Natural killer cell (primary cell): ENCODE measurements around the gene GCH1. TPM values are rescaled to one million over a fixed set of nuclear protein-coding genes. Genes with fewer than 3 reads are reported as not detected.

Experiments
- ATAC-seq, 3 donors: fragments of 150-1000 bp in 2 of 3; fragments of 200-7000 bp in 1 of 3; cut with Tn5 transposase; 1 replicate in 1 of 3; 2 replicates in 2 of 3; pipeline ENCODE4 v1.10.0; 2021; ENCODE audit warnings: mild to moderate bottlenecking in 2 of 3, moderate library complexity in 2 of 3
- DNase-seq, 2 donors: peaks; one replicate each; pipeline versions ENCODE4 v3.0.0 to v3.0.0-alpha.2; 2013 to 2021; ENCODE audit warnings: mixed read lengths in 1 of 2
- H3K27ac ChIP-seq: one replicate; pipeline ENCODE4 v1.5.1; 2013; ENCODE audit warnings: mild to moderate bottlenecking, low read length
- H3K27me3 ChIP-seq: one replicate; pipeline ENCODE4 v1.6.1; 2013; ENCODE audit warnings: low read length; ENCODE audit not compliant: control insufficient read depth, insufficient read depth
- H3K36me3 ChIP-seq: one replicate; pipeline ENCODE4 v1.6.1; 2013; ENCODE audit warnings: low read length; ENCODE audit not compliant: control insufficient read depth, insufficient read depth
- H3K4me1 ChIP-seq: one replicate; pipeline ENCODE4 v1.6.1; 2013; ENCODE audit warnings: low read length; ENCODE audit not compliant: control insufficient read depth, insufficient read depth
- H3K4me3 ChIP-seq: one replicate; pipeline ENCODE4 v1.5.1; 2013; ENCODE audit warnings: low read length
- H3K9me3 ChIP-seq: one replicate; pipeline ENCODE4 v1.6.1; 2013; ENCODE audit warnings: low read length; ENCODE audit not compliant: control insufficient read depth, insufficient read depth
- H3K27ac Mint-ChIP-seq, 2 donors: one replicate each; pipeline ENCODE4 v1.8.0; 2022; ENCODE audit warnings: mild to moderate bottlenecking in 2 of 2, mixed read lengths in 2 of 2, moderate library complexity in 1 of 2
- H3K27me3 Mint-ChIP-seq, 2 donors: one replicate each; pipeline ENCODE4 v1.8.0; 2022; ENCODE audit warnings: low read depth in 2 of 2, mixed read lengths in 2 of 2
- H3K36me3 Mint-ChIP-seq: one replicate; pipeline ENCODE4 v1.8.0; 2022; ENCODE audit warnings: mixed read lengths
- H3K4me1 Mint-ChIP-seq, 2 donors: one replicate each; pipeline ENCODE4 v1.8.0; 2022; ENCODE audit warnings: mixed read lengths in 2 of 2
- H3K4me3 Mint-ChIP-seq: one replicate; pipeline ENCODE4 v1.8.0; 2022; ENCODE audit warnings: mild to moderate bottlenecking, moderate library complexity, mixed read lengths
- H3K9me3 Mint-ChIP-seq, 2 donors: one replicate each; pipeline ENCODE4 v1.8.0; 2022; ENCODE audit warnings: mixed read lengths in 2 of 2
- CTCF ChIP-seq: fragments of 200-600 bp; IDR thresholded peaks from one replicate; pipeline ENCODE4 v1.8.0; 2022; ENCODE audit warnings: antibody characterized with exemption
- WGBS: methylation state at CpG from one replicate; pipeline ENCODE4 v1.1.7; 2013; ENCODE audit warnings: missing lambda C conversion rate; ENCODE audit not compliant: insufficient coverage; 5-methylcytosine and 5-hydroxymethylcytosine counted together
- intact Hi-C: fragments of 100-400 bp; cut with micrococcal nuclease; formaldehyde crosslinking; loops from one replicate; pipeline ENCODE4 v1.14.2; 2022
- total RNA-seq, 4 donors: library from RNA; stranded (reverse); fragments of 120-200 nt in 1 of 4; gene quantifications; one replicate each; pipeline versions ENCODE4 v1.2.3 to v1.2.4, GENCODE V29; 2013 to 2022

GCH1 gene
- total RNA-seq, 3 donors from 2014 or later (not counting 1 experiment from before 2014, with no cell fraction given): 51.7 to 71.5 (median 52.6) TPM

GRCh38 chr14:54808326-54809161 lies 94.1 kb downstream of the GCH1 start:
- H3K27ac Mint-ChIP-seq: no peak overlapping the region
- Histone ChIP-seq H3K9me3 (no peaks in the 10 kb centered on the region), H3K27me3 (no peaks in the 10 kb centered on the region), H3K36me3 (no peaks in the 10 kb centered on the region), H3K27ac (no peak overlapping the region), H3K4me3 (no peak overlapping the region), H3K4me1 (peaks cover 5% of the 10 kb centered on the region)
- TF ChIP-seq CTCF: no peak
- intact Hi-C loops: no loop called here
- H3K36me3 Mint-ChIP-seq: no peaks in the 10 kb centered on the region
- no peak overlapping the region for H3K4me3 Mint-ChIP-seq
- WGBS: 86% methylated on average over 8 of the region's 8 CpGs
- no peaks in the 10 kb centered on the region for H3K9me3 Mint-ChIP-seq
- no peak for ATAC-seq
- DNase-seq: no peak
- H3K27me3 Mint-ChIP-seq: peaks cover 15 to 17% of the 10 kb centered on the region in 2 donors
- peaks cover 5 to 6% of the 10 kb centered on the region in 2 donors for H3K4me1 Mint-ChIP-seq

- Mint-ChIP-seq H3K27ac (no peak overlapping the region), H3K9me3 (no peaks in the 10 kb centered on the region), H3K36me3 (no peaks in the 10 kb centered on the region), H3K4me3 (no peak overlapping the region), H3K4me1 (peaks cover 5 to 6% of the 10 kb centered on the region in 2 donors), H3K27me3 (peaks cover 15 to 17% of the 10 kb centered on the region in 2 donors)
- intact Hi-C loops: no loop called here
- DNase-seq (no peak), ATAC-seq (no peak)
- TF ChIP-seq CTCF: no peak
- H3K27me3 ChIP-seq: no peaks in the 10 kb centered on the region
- H3K4me3 ChIP-seq: no peak overlapping the region
- H3K4me1 ChIP-seq: peaks cover 5% of the 10 kb centered on the region
- H3K27ac ChIP-seq: no peak overlapping the region
- H3K36me3 ChIP-seq: no peaks in the 10 kb centered on the region
- no peaks in the 10 kb centered on the region for H3K9me3 ChIP-seq
- 93% methylated on average over 7 of the region's 7 CpGs for WGBS
Measured at GRCh38 chr14:54807881-54808280, 94.7 kb downstream of the GCH1 start.

GRCh38 chr14:54807428-54807827 lies 95.2 kb downstream of the GCH1 start:
- no peak for TF ChIP-seq CTCF
- no peak overlapping the region for H3K27ac Mint-ChIP-seq
- ATAC-seq: no peak
- Histone ChIP-seq H3K36me3 (no peaks in the 10 kb centered on the region), H3K4me3 (no peak overlapping the region), H3K9me3 (no peaks in the 10 kb centered on the region), H3K4me1 (peaks cover 5% of the 10 kb centered on the region), H3K27ac (no peak overlapping the region), H3K27me3 (no peaks in the 10 kb centered on the region)
- 85% methylated on average over 6 of the region's 6 CpGs for WGBS
- peaks cover 15 to 17% of the 10 kb centered on the region in 2 donors for H3K27me3 Mint-ChIP-seq
- peaks cover 5 to 6% of the 10 kb centered on the region in 2 donors for H3K4me1 Mint-ChIP-seq
- no peak for DNase-seq
- no peak overlapping the region for H3K4me3 Mint-ChIP-seq
- H3K9me3 Mint-ChIP-seq: no peaks in the 10 kb centered on the region
- intact Hi-C loops: no loop called here
- H3K36me3 Mint-ChIP-seq: no peaks in the 10 kb centered on the region
